Mucosa of gallbladder (tissue), 1 donor: ENCODE results near the gene COPE. TPM values are rescaled to one million over a fixed set of nuclear protein-coding genes. Genes with fewer than 3 reads are reported as not detected.
"Not testable (repeated sequence)": the region's sequence is repeated elsewhere in the genome, so short reads cannot be mapped to it uniquely, and the experiment has no call there.

Source experiments
- DNase-seq: peaks from one replicate; pipeline ENCODE4 v3.0.0-alpha.2; 2020; ENCODE audit warnings: low spot score
- total RNA-seq: library from RNA; stranded (reverse); gene quantifications from one replicate; pipeline ENCODE4 v1.2.1, GENCODE V29; 2021
- donor health status: DM: no; HTN: no; CAD: no.

Gene COPE
- total RNA-seq, 1 donor from 2014 or later, result 183 TPM

DNA sequence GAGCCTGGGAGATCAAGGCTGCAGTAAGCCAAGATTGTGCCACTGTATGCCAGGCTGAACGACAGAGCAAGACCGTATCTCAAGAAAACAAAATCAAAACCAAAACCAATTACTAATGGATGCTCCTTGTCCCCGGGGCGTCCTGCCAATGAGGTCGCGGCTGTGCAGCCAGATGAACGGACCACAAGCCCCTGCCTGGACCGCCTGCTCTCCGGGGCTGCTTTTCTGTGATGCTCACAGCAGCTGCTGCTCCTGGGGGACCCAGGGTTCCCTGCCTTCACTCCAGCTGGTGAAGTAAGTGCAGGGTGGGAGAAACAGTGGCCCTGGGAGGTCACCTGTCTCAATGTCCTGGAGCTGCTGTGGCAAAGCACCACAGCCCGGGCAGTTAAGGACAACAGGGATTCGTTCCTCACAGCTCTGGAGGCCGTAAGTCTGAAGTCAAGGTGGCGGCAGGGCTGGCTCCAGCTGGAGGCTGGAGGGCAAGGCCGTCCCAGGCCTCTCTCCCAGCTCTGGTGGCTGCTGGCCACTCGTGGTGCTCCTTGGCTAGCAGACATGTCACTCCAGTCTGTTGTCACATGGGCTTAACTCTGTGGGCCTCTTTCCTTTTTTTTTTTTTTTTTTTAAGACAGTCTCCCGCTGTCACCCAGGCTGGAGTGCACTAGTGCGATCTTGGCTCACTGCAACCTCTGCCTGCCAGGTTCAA is 10.1 kb downstream of the COPE start:
- DNase-seq, result no peak

DNA sequence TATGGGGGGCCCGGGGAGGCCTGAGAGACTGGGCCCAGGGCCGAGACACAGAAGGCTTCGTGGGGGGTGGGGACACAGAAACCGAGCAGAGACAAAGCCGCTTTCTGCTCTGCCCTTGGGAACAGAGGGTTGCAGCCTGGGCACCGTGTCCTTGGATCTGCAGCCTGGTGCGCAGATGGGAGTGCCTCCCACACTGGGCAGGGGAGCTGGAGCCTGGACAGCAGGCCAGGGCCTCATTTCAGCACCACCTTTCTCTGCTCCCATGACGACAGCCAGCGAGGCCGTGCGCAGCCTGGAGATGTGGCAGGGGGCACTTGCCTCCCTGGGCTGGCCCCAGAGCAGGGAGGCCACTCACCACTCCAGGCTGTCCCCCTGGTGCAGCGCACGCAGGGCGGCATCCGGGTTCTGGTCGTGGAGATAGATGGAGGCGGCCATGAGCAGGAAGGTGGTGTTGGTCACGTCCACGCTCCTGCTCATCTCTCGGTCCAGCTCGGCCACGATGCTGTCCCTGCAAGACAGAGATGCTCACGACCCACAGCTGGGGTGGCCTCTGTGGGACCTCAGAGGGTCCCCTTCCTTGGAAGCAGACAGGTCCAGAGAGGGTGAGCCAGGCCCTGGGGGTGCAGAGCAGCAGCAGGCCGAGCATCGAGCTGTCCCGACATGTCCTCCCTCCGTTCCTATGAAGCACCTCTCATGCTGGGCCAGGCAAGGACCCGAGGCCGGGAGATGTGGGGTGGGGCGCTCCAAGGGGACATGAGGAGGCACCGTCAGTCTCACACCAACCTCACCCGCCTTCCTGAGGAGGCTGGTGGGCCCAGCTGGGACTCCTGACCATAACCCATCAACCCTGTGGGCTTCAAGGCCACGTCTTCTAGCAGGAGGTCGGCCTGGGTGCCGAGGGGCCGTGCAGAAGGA is 12.3 kb downstream of the COPE start:
- DNase-seq, result no peak

- DNase-seq, result no peak
Observed at GRCh38 chr19:18905513-18906236, 13.5 kb downstream of the COPE start.

DNA sequence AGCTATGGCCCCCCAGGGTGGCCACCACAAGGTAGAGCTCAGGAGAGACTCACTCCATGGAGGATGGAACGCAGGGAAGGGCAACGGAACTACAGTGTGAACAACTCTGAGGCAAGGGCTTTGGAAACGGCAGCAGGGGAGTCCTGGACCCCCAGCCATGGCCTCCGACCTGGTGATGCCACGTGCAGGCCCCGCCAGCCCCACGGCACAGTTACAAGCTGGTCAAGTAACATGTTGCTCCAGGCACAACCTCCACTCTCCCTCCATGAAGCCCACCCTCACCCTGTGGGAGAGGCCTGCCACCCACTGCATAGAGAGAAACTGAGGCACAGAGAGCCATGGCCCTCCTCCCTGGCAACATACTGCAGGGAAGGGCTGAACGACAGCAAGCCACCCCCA is 14.1 kb downstream of the COPE start:
- DNase-seq, result no peak

GRCh38 chr19:18904334-18905057 is 14.7 kb downstream of the COPE start:
- DNase-seq, result no peak

DNA sequence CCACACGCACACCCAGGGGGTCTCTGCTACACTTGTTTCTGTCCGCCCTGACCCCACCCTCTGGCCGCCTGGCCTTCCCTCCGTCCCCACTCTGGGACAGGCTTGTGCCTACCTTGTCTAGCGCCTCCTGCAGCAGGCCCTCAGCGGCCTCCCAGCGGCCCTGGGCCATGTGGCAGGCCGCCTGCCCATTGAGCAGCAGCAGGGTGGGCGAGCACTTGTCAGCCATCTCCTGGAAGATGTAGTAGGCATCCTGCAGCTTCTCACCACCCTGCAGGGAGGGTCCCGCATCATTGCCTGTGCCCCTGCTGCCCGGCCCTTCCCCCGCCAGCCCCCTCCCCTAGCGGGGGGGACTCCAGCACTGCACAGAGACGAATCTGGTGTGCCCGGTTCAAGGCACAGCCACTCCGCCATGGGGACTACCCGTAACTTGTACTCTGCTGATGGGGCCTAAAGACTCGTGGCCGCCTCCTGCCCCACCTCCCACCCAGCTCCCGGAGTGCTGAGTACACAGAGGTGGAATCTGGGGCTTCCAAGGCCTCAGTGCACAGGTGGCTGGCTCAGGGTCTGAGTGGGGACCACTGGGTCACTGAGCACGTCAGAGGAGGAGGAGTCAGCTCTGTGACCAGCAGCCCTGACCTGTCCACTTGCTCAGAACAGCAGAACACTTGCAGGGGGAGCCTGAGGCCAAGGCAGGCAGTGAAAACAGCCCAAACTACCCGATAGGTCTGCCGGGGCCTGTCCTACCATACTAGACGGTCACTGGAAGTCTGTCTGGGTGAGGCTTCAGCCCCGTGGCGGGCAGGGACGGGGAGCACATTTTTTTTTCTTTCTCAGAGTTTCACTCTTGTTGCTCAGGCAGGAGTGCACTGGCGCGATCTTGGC is 15.8 kb downstream of the COPE start:
- no peak for DNase-seq

GRCh38 chr19:18902519-18902918 is 16.7 kb downstream of the COPE start:
- not testable (repeated sequence) for DNase-seq

DNA sequence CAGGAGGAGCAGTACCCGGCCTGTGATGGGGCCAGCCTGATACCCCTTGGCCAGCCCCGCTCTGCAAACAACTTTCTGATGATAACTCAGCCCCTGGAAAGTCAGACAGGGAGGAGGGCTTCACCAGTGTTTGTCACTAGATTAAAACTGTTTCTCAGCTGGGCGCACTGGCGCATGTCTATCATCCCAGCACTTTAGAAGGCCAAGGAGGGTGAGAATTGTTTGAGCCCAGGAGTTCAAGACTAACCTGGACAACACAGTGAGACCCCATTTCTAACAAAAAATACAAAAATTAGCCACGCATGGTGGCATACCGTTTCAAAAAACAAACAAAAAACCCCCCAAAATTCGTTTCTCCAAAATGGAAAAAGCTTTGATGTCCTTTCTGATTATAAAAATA is 17.7 kb downstream of the COPE start:
- no peak for DNase-seq

- no peak for DNase-seq
Observed at GRCh38 chr19:18900700-18901481, 18.3 kb downstream of the COPE start.

DNA sequence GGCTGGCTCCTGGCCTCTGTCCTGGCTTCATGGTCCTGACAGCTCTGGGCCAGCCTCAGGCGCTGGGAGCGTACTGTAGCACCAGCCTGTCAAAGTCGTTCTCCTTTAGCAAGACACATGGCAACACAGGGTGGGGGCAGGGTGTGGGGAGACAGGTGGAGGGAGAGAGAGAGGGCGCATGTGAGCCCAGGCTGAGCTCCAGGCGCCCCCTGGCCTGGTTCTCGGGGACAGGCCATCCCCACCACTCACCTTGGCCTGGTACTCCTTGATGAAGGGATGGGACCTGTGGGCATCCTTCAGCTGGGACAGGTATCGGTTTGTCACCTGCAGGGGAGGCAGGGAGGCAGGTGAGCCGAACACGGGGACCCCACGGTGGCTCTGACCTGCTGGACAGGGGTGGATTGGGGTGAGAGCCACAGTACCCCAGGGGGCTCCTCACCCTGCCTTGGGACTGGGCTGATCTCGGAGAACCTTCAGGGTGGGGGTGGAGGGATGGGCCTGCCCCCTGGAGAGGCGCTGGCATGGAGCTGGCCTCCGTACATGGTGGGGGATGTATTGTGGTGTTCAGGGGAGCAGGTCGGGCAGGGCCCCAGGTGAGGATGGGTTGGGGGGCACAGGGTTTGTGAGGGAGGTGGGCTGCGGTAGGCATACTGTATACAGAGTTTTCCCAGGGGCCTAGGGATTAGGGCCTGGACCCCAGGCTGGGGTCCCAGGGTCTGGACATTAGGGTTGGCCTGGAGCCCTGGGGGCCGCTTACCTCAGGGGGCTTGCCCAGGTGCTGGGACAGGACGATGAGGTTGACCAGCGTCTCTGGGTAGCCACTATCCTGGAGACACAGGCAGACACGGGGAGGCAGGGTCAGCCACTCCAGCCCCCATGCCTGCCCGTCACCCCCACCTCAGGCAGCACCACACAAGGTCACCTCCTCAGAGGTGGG is 19.3 kb downstream of the COPE start:
- no peak for DNase-seq

DNA sequence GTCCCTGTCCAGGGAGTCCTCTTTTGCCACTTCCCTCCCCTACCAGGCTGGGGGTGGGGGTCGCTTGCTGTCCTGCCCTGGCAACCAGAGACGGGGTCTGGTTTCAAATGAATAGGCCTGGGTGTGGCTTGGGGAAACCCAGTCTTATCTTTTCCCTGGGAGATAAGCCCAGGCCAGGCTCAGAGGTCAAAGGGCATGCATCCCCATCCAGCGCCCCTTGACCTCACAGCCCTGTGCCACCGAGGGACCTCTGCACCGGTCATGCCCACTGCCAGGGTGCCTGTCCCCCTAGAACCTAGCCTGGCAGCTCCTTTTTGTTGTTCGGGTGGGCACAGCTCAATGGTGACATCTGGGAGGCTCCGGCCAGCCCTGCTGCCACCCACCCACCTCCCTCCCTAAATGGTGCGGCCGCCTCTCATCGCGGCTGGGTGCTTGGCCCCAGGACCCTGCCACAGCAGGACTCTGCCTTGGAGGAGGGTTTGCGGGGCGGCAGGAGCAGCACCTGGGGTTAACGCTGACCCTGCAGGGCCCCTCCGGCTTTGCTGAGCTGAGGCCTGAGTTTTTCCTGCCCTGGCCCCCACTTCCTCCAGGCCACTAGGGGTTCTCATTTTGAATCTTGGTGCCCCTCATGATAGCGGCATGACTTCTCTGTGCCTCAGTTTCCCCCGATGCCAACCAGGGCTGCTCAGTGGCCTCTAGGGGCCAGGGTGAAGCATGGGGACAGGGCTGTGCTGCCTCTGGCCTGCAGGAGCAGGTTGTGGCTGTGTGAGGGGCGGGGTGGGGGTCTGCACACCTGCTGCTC is 20.4 kb downstream of the COPE start:
- DNase-seq, result no peak

GRCh38 chr19:18898081-18898606 is 21.0 kb downstream of the COPE start:
- no peak for DNase-seq

- no peak for DNase-seq
Observed at GRCh38 chr19:18897094-18898029, 21.8 kb downstream of the COPE start.

GRCh38 chr19:18896421-18896841 is 22.8 kb downstream of the COPE start:
- DNase-seq, result no peak

- DNase-seq, result no peak
Observed at GRCh38 chr19:18895824-18896341, 23.3 kb downstream of the COPE start, which contains the start of gene CERS1. CERS1 (minus strand) TSS chr19:18896158; CDS start chr19:18896072, 86 bp downstream.
